Hematopoietic multipotent progenitor cell treated with erythropoietin and hydrocortisone succinate and interleukin-3 and kit ligand, for 15 days (in vitro differentiated cells): ENCODE measurements around the gene PGM2L1.
A peak's percentile ranks its signal among the peaks of the same experiment; 100 is the strongest.

Experiments used
- DNase-seq: peaks from one replicate; pipeline ENCODE4 v3.0.0-alpha.2; 2015; ENCODE audit warnings: low spot score

Gene PGM2L1

GRCh38 chr11:74297484-74297883 lies 100.7 kb downstream of the PGM2L1 start:
- no peak for DNase-seq

- DNase-seq: no peak
Observed at GRCh38 chr11:74288911-74289310, 109.3 kb downstream of the PGM2L1 start.

GRCh38 chr11:74288161-74288560 lies 110.1 kb downstream of the PGM2L1 start:
- peak; percentile 11 for DNase-seq

- DNase-seq: no peak
Observed at GRCh38 chr11:74284466-74284865, 113.8 kb downstream of the PGM2L1 start.

GRCh38 chr11:74283580-74284180 lies 114.6 kb downstream of the PGM2L1 start:
- no peak for DNase-seq

- no peak for DNase-seq
Observed at GRCh38 chr11:74282914-74283371, 115.3 kb downstream of the PGM2L1 start.

- DNase-seq: no peak
Observed at GRCh38 chr11:74282421-74282820, 115.8 kb downstream of the PGM2L1 start.

GRCh38 chr11:74280494-74280893 lies 117.7 kb downstream of the PGM2L1 start:
- DNase-seq: no peak
